Measurements from ENCODE around the gene HSPD1.
"Not testable (repeated sequence)": the region's sequence is repeated elsewhere in the genome, so short reads cannot be mapped to it uniquely, and the experiment has no call there.

HSPD1 gene

GRCh38 chr2:197496695-197497094 is 2.9 kb downstream of the HSPD1 start:
- no peak for DNase-seq (ENCODE audit: low spot score)

GRCh38 chr2:197495433-197496134 is 4.1 kb downstream of the HSPD1 start:
- no peak for DNase-seq (ENCODE audit: low spot score)

GRCh38 chr2:197487385-197487784 is 12.3 kb downstream of the HSPD1 start:
- no peak for DNase-seq (ENCODE audit: low spot score)

GRCh38 chr2:197486175-197486574 is 13.5 kb downstream of the HSPD1 start:
- no peak for DNase-seq (ENCODE audit: low spot score)

GRCh38 chr2:197484248-197484647 is 15.4 kb downstream of the HSPD1 start:
- DNase-seq (ENCODE audit: low spot score), result not testable (repeated sequence)

- no peak for DNase-seq (ENCODE audit: low spot score)
Observed at GRCh38 chr2:197480165-197481036, 19.2 kb downstream of the HSPD1 start.

- DNase-seq (ENCODE audit: low spot score), result no peak
Observed at GRCh38 chr2:197477797-197478196, 21.8 kb downstream of the HSPD1 start.

GRCh38 chr2:197472166-197472565 is 27.5 kb downstream of the HSPD1 start:
- no peak for DNase-seq (ENCODE audit: low spot score)

- no peak for DNase-seq (ENCODE audit: low spot score)
Observed at GRCh38 chr2:197464175-197464574, 35.5 kb downstream of the HSPD1 start.

GRCh38 chr2:197461057-197461456 is 38.6 kb downstream of the HSPD1 start:
- DNase-seq (ENCODE audit: low spot score), result no peak

GRCh38 chr2:197460649-197461048 is 39.0 kb downstream of the HSPD1 start:
- no peak for DNase-seq (ENCODE audit: low spot score)

GRCh38 chr2:197455428-197455827 is 44.2 kb downstream of the HSPD1 start:
- no peak for DNase-seq (ENCODE audit: low spot score)

- DNase-seq (ENCODE audit: low spot score), result no peak
Observed at GRCh38 chr2:197454923-197455322, 44.7 kb downstream of the HSPD1 start.

GRCh38 chr2:197453914-197454398 is 45.7 kb downstream of the HSPD1 start:
- DNase-seq (ENCODE audit: low spot score), result no peak

- peak; percentile 98 for DNase-seq (ENCODE audit: low spot score)
Observed at GRCh38 chr2:197453123-197453913, 46.3 kb downstream of the HSPD1 start, which contains the start of gene COQ10B. TSS of gene COQ10B (plus strand) at chr2:197453552. CDS start at chr2:197453561, 9 bp downstream.

GRCh38 chr2:197452754-197453122 is 46.9 kb downstream of the HSPD1 start:
- DNase-seq (ENCODE audit: low spot score), result no peak

GRCh38 chr2:197450935-197451358 is 48.7 kb downstream of the HSPD1 start:
- DNase-seq (ENCODE audit: low spot score), result not testable (repeated sequence)

GRCh38 chr2:197450465-197450864 is 49.2 kb downstream of the HSPD1 start:
- DNase-seq (ENCODE audit: low spot score), result no peak

- DNase-seq (ENCODE audit: low spot score), result no peak
Observed at GRCh38 chr2:197446844-197447243, 52.8 kb downstream of the HSPD1 start.

GRCh38 chr2:197445746-197446145 is 53.9 kb downstream of the HSPD1 start:
- no peak for DNase-seq (ENCODE audit: low spot score)

GRCh38 chr2:197442857-197443256 is 56.8 kb downstream of the HSPD1 start:
- no peak for DNase-seq (ENCODE audit: low spot score)

GRCh38 chr2:197437380-197437779 is 62.3 kb downstream of the HSPD1 start:
- no peak for DNase-seq (ENCODE audit: low spot score)
